Fibroblast of upper back skin (primary cell): ENCODE data around the gene NEB.

Experiments used
- DNase-seq: peaks from one replicate; pipeline ENCODE4 v3.0.0-alpha.2; 2013

Gene NEB

DNA sequence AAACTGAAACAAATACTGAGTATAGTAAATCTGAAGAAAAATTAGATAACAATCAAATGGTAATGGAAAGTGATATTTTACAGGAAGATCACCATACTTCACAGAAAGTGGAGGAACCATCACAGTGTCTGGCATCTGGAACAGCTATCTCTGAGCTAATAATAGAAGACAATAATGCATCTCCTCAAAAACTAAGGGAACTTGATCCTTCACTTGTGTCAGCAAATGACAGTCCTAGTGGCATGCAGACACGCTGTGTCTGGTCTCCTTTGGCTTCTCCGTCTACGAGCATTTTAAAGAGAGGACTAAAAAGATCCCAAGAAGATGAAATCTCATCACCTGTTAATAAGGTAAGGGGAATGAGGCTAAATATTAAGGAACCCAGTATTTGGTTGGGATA is 268.5 kb downstream of the NEB start:
- no peak for DNase-seq

GRCh38 chr2:151459358-151459757 is 274.9 kb downstream of the NEB start:
- DNase-seq: peak; percentile 22

DNA sequence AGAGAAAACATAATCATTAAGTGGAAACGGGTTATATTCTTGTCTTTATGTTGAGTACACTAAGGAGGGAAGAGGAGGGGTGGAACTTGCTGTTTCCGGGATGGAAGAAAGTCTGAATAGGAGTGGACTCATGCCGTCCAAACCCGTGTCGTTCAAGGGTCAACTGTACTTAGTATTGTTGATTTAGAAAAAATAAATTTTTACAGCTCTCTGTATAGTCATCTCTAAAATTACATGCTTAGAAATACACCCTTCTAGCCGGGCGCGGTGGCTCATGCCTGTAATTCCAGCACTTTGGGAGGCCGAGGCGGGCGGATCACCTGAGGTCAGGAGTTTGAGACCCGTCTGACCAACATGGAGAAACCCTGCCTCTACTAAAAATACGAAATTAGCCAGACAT is 295.1 kb downstream of the NEB start:
- DNase-seq: no peak

- no peak for DNase-seq
These were observed 295.8 kb downstream of the NEB start for GRCh38 chr2:151438506-151438905.

GRCh38 chr2:151437630-151438029 is 296.6 kb downstream of the NEB start:
- peak; percentile 32 for DNase-seq
